Measurements from ENCODE around the gene GCC1.

Gene GCC1

GRCh38 chr7:127618042-127618441 lies 32.6 kb upstream of the GCC1 start, which contains the start of gene PAX4:
TSS of gene PAX4 (minus strand) at chr7:127618142. CDS start at chr7:127615928, 2,214 bp downstream.
- no peak within 1 kb of the TSS for H3K9ac ChIP-seq (ENCODE audit: low read depth in 1 of 2, low read length in 2 of 2)
- no peaks in the 10 kb centered on the region for H3K36me3 ChIP-seq (ENCODE audit: control insufficient read depth in 1 of 2, insufficient read depth in 2 of 2, low read length in 2 of 2)
- no peak within 1 kb of the TSS for H3K27ac ChIP-seq (ENCODE audit: low read depth, low read length)
- no peaks in the 10 kb centered on the region for H3K9me3 ChIP-seq (ENCODE audit: control insufficient read depth in 1 of 2, low read length in 2 of 2)
- H3K4me3 ChIP-seq (ENCODE audit: low read depth in 1 of 2, low read length in 2 of 2) = no peak within 1 kb of the TSS
- peaks cover 24 to 28% of the 10 kb centered on the region in 2 donors for H3K27me3 ChIP-seq (ENCODE audit: control insufficient read depth in 1 of 2, insufficient read depth in 2 of 2, low read length in 2 of 2)
- no peaks in the 10 kb centered on the region for H3K4me1 ChIP-seq (ENCODE audit: control insufficient read depth in 1 of 2, insufficient read depth in 2 of 2, low read length in 2 of 2)

DNA sequence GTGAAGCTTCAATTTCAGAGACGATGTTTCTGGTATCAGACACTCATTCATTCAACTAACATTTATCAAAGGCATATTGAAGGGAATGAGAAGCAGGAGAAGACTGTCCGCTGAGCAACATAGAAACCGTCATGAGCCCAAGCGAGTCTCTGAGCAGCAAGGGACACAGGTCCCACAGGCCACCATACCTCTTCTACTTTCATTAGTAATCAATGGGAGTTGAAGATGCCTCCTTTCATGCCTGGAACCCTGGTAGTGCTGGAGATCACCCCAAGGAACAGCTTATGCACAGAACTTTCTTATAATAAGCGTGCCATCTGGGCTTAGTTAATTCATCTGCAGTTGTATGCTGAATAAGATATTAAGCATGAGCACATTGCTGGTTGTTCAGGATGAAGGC lies 31.3 kb upstream of the GCC1 start:
- Histone ChIP-seq H3K9me3 (ENCODE audit: control insufficient read depth in 1 of 2, low read length in 2 of 2) (no peaks in the 10 kb centered on the region), H3K4me1 (ENCODE audit: control insufficient read depth in 1 of 2, insufficient read depth in 2 of 2, low read length in 2 of 2) (no peaks in the 10 kb centered on the region), H3K9ac (ENCODE audit: low read depth in 1 of 2, low read length in 2 of 2) (no peak overlapping the region), H3K36me3 (ENCODE audit: control insufficient read depth in 1 of 2, insufficient read depth in 2 of 2, low read length in 2 of 2) (no peaks in the 10 kb centered on the region), H3K4me3 (ENCODE audit: low read depth in 1 of 2, low read length in 2 of 2) (no peak overlapping the region), H3K27me3 (ENCODE audit: control insufficient read depth in 1 of 2, insufficient read depth in 2 of 2, low read length in 2 of 2) (peaks cover 24 to 28% of the 10 kb centered on the region in 2 donors), H3K27ac (ENCODE audit: low read depth, low read length) (no peak overlapping the region)

- Histone ChIP-seq H3K36me3 (ENCODE audit: control insufficient read depth in 1 of 2, insufficient read depth in 2 of 2, low read length in 2 of 2) (no peaks in the 10 kb centered on the region), H3K27me3 (ENCODE audit: control insufficient read depth in 1 of 2, insufficient read depth in 2 of 2, low read length in 2 of 2) (peaks cover 13 to 14% of the 10 kb centered on the region in 2 donors), H3K27ac (ENCODE audit: low read depth, low read length) (no peak overlapping the region), H3K4me1 (ENCODE audit: control insufficient read depth in 1 of 2, insufficient read depth in 2 of 2, low read length in 2 of 2) (no peaks in the 10 kb centered on the region), H3K4me3 (ENCODE audit: low read depth in 1 of 2, low read length in 2 of 2) (no peak overlapping the region), H3K9ac (ENCODE audit: low read depth in 1 of 2, low read length in 2 of 2) (no peak overlapping the region), H3K9me3 (ENCODE audit: control insufficient read depth in 1 of 2, low read length in 2 of 2) (no peaks in the 10 kb centered on the region)
These were observed 26.9 kb upstream of the GCC1 start for GRCh38 chr7:127612263-127612662.

- Histone ChIP-seq H3K4me1 (ENCODE audit: control insufficient read depth in 1 of 2, insufficient read depth in 2 of 2, low read length in 2 of 2) (no peaks in the 10 kb centered on the region), H3K9ac (ENCODE audit: low read depth in 1 of 2, low read length in 2 of 2) (no peak overlapping the region), H3K4me3 (ENCODE audit: low read depth in 1 of 2, low read length in 2 of 2) (no peak overlapping the region), H3K36me3 (ENCODE audit: control insufficient read depth in 1 of 2, insufficient read depth in 2 of 2, low read length in 2 of 2) (no peaks in the 10 kb centered on the region), H3K9me3 (ENCODE audit: control insufficient read depth in 1 of 2, low read length in 2 of 2) (no peaks in the 10 kb centered on the region), H3K27me3 (ENCODE audit: control insufficient read depth in 1 of 2, insufficient read depth in 2 of 2, low read length in 2 of 2) (no peaks in the 10 kb centered on the region), H3K27ac (ENCODE audit: low read depth, low read length) (no peak overlapping the region)
These were observed 23.9 kb upstream of the GCC1 start for GRCh38 chr7:127609297-127609696.

- no peak overlapping the region for H3K9ac ChIP-seq (ENCODE audit: low read depth in 1 of 2, low read length in 2 of 2)
- no peaks in the 10 kb centered on the region for H3K36me3 ChIP-seq (ENCODE audit: control insufficient read depth in 1 of 2, insufficient read depth in 2 of 2, low read length in 2 of 2)
- no peaks in the 10 kb centered on the region for H3K4me1 ChIP-seq (ENCODE audit: control insufficient read depth in 1 of 2, insufficient read depth in 2 of 2, low read length in 2 of 2)
- no peak overlapping the region for H3K27ac ChIP-seq (ENCODE audit: low read depth, low read length)
- H3K9me3 ChIP-seq (ENCODE audit: control insufficient read depth in 1 of 2, low read length in 2 of 2) = no peaks in the 10 kb centered on the region
- no peak overlapping the region for H3K4me3 ChIP-seq (ENCODE audit: low read depth in 1 of 2, low read length in 2 of 2)
- no peaks in the 10 kb centered on the region for H3K27me3 ChIP-seq (ENCODE audit: control insufficient read depth in 1 of 2, insufficient read depth in 2 of 2, low read length in 2 of 2)
These were observed 23.1 kb upstream of the GCC1 start for GRCh38 chr7:127608446-127608845.

DNA sequence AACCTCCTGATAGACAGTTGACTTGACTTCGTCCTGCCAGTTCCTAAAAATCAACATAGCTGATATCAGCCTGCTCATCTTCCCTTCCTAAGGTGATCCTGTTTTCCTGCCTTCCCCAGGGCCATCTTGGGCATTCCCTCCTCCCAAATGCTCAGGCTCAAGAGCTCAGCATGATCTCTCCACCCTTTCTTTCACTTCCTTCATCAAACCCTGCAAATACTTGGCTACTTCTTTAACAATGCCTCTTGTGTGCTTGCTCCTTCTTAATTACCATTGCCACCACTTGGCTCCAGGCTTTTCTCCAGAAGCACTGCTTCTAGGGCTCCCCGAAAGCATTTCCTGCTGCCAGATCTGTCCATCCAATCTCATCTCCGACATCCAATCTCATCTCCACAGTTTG lies 15.5 kb upstream of the GCC1 start:
- Histone ChIP-seq H3K4me3 (ENCODE audit: low read depth in 1 of 2, low read length in 2 of 2) (no peak overlapping the region), H3K9ac (ENCODE audit: low read depth in 1 of 2, low read length in 2 of 2) (no peak overlapping the region), H3K9me3 (ENCODE audit: control insufficient read depth in 1 of 2, low read length in 2 of 2) (no peaks in the 10 kb centered on the region), H3K36me3 (ENCODE audit: control insufficient read depth in 1 of 2, insufficient read depth in 2 of 2, low read length in 2 of 2) (no peaks in the 10 kb centered on the region), H3K27ac (ENCODE audit: low read depth, low read length) (no peak overlapping the region), H3K27me3 (ENCODE audit: control insufficient read depth in 1 of 2, insufficient read depth in 2 of 2, low read length in 2 of 2) (no peaks in the 10 kb centered on the region), H3K4me1 (ENCODE audit: control insufficient read depth in 1 of 2, insufficient read depth in 2 of 2, low read length in 2 of 2) (no peaks in the 10 kb centered on the region)

- no peak overlapping the region for H3K27ac ChIP-seq (ENCODE audit: low read depth, low read length)
- H3K36me3 ChIP-seq (ENCODE audit: control insufficient read depth in 1 of 2, insufficient read depth in 2 of 2, low read length in 2 of 2) = no peaks in the 10 kb centered on the region
- H3K9ac ChIP-seq (ENCODE audit: low read depth in 1 of 2, low read length in 2 of 2) = no peak overlapping the region
- peaks cover 3 to 9% of the 10 kb centered on the region in 2 donors for H3K4me1 ChIP-seq (ENCODE audit: control insufficient read depth in 1 of 2, insufficient read depth in 2 of 2, low read length in 2 of 2)
- no peak overlapping the region for H3K4me3 ChIP-seq (ENCODE audit: low read depth in 1 of 2, low read length in 2 of 2)
- H3K27me3 ChIP-seq (ENCODE audit: control insufficient read depth in 1 of 2, insufficient read depth in 2 of 2, low read length in 2 of 2) = no peaks in the 10 kb centered on the region
- H3K9me3 ChIP-seq (ENCODE audit: control insufficient read depth in 1 of 2, low read length in 2 of 2) = no peaks in the 10 kb centered on the region
These were observed 12.9 kb upstream of the GCC1 start for GRCh38 chr7:127598318-127598717.

DNA sequence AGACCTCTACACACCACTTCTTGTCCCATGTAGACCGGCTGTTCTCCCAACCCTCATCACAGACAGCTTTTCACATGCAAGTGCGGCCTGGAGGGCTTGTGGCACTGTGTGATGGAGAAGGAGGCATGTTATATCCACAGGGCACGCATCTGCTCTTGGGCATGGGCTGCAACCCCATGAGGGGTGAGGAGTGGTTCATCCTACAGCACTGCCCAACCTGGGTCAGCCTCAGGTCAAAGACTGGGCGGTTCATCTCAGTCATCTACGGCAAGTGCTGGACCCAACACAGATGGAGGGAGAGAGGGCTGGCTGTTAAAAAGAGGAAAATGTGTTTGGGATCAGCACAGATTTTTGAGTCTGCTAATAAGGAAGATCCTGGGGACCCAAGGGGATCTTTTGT lies 10.3 kb upstream of the GCC1 start:
- Histone ChIP-seq H3K9me3 (ENCODE audit: control insufficient read depth in 1 of 2, low read length in 2 of 2) (no peaks in the 10 kb centered on the region), H3K27me3 (ENCODE audit: control insufficient read depth in 1 of 2, insufficient read depth in 2 of 2, low read length in 2 of 2) (no peaks in the 10 kb centered on the region), H3K4me3 (ENCODE audit: low read depth in 1 of 2, low read length in 2 of 2) (no peak overlapping the region), H3K27ac (ENCODE audit: low read depth, low read length) (no peak overlapping the region), H3K9ac (ENCODE audit: low read depth in 1 of 2, low read length in 2 of 2) (no peak overlapping the region), H3K4me1 (ENCODE audit: control insufficient read depth in 1 of 2, insufficient read depth in 2 of 2, low read length in 2 of 2) (peaks cover 3 to 9% of the 10 kb centered on the region in 2 donors), H3K36me3 (ENCODE audit: control insufficient read depth in 1 of 2, insufficient read depth in 2 of 2, low read length in 2 of 2) (peaks cover 10 to 13% of the 10 kb centered on the region in 2 donors)

GRCh38 chr7:127594490-127594889 lies 9.1 kb upstream of the GCC1 start:
- no peak overlapping the region for H3K9ac ChIP-seq (ENCODE audit: low read depth in 1 of 2, low read length in 2 of 2)
- H3K4me3 ChIP-seq (ENCODE audit: low read depth in 1 of 2, low read length in 2 of 2) = no peak overlapping the region
- H3K9me3 ChIP-seq (ENCODE audit: control insufficient read depth in 1 of 2, low read length in 2 of 2) = no peaks in the 10 kb centered on the region
- no peak overlapping the region for H3K27ac ChIP-seq (ENCODE audit: low read depth, low read length)
- no peaks in the 10 kb centered on the region for H3K27me3 ChIP-seq (ENCODE audit: control insufficient read depth in 1 of 2, insufficient read depth in 2 of 2, low read length in 2 of 2)
- peaks cover 13 to 17% of the 10 kb centered on the region in 2 donors for H3K36me3 ChIP-seq (ENCODE audit: control insufficient read depth in 1 of 2, insufficient read depth in 2 of 2, low read length in 2 of 2)
- peaks cover 6 to 14% of the 10 kb centered on the region in 2 donors for H3K4me1 ChIP-seq (ENCODE audit: control insufficient read depth in 1 of 2, insufficient read depth in 2 of 2, low read length in 2 of 2)

DNA sequence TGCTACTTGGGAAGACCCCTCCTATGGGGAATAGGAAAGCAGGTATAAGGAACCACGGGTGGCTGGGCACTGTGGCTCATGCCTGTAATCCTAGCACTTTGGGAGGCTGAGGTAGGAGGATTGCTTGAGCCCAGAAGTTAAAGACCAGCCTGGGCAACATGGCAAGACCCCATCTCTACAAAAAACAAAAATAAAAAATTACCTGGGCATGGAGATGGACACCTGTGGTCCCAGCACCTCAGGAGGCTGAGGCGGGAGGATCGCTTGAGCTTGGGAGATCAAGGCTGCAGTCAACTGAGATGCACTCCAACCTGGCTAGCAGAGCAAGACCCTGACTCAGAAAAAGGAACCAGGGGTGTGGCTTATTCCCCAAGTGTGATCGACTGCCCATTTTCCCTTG lies 7.2 kb upstream of the GCC1 start:
- Histone ChIP-seq H3K27me3 (ENCODE audit: control insufficient read depth in 1 of 2, insufficient read depth in 2 of 2, low read length in 2 of 2) (no peaks in the 10 kb centered on the region), H3K27ac (ENCODE audit: low read depth, low read length) (no peak overlapping the region), H3K9me3 (ENCODE audit: control insufficient read depth in 1 of 2, low read length in 2 of 2) (no peaks in the 10 kb centered on the region)

GRCh38 chr7:127591591-127591990 lies 6.2 kb upstream of the GCC1 start:
- peaks cover 19% of the 10 kb centered on the region in 2 donors for H3K4me1 ChIP-seq (ENCODE audit: control insufficient read depth in 1 of 2, insufficient read depth in 2 of 2, low read length in 2 of 2)
- H3K36me3 ChIP-seq (ENCODE audit: control insufficient read depth in 1 of 2, insufficient read depth in 2 of 2, low read length in 2 of 2) = peaks cover 13 to 17% of the 10 kb centered on the region in 2 donors
- no peaks in the 10 kb centered on the region for H3K9me3 ChIP-seq (ENCODE audit: control insufficient read depth in 1 of 2, low read length in 2 of 2)
- no peak overlapping the region for H3K9ac ChIP-seq (ENCODE audit: low read depth in 1 of 2, low read length in 2 of 2)
- no peaks in the 10 kb centered on the region for H3K27me3 ChIP-seq (ENCODE audit: control insufficient read depth in 1 of 2, insufficient read depth in 2 of 2, low read length in 2 of 2)
- H3K4me3 ChIP-seq (ENCODE audit: low read depth in 1 of 2, low read length in 2 of 2) = no peak overlapping the region
- no peak overlapping the region for H3K27ac ChIP-seq (ENCODE audit: low read depth, low read length)

More for the DNA sequence above, 7.2 kb upstream of the GCC1 start:
- Histone ChIP-seq H3K4me3 (ENCODE audit: low read depth in 1 of 2, low read length in 2 of 2) (no peak overlapping the region), H3K9ac (ENCODE audit: low read depth in 1 of 2, low read length in 2 of 2) (no peak overlapping the region), H3K4me1 (ENCODE audit: control insufficient read depth in 1 of 2, insufficient read depth in 2 of 2, low read length in 2 of 2) (peaks cover 17 to 19% of the 10 kb centered on the region in 2 donors), H3K36me3 (ENCODE audit: control insufficient read depth in 1 of 2, insufficient read depth in 2 of 2, low read length in 2 of 2) (peaks cover 13 to 17% of the 10 kb centered on the region in 2 donors)

All from duodenal mucosa (tissue), 2 donors.